Measurements from ENCODE around the gene SLC4A4. TPM values are rescaled to one million over a fixed set of nuclear protein-coding genes. Genes with fewer than 3 reads are reported as not detected.

SLC4A4 gene
- total and polyA plus RNA-seq, 2 donors (not counting 1 experiment from before 2014, with no cell fraction given), result 12.2 to 33.4 TPM

- no peak for DNase-seq (ENCODE audit: low read depth in 2 of 2)
- no peak overlapping the region for H2AFZ ChIP-seq (ENCODE audit: low read length)
- H4K20me1 ChIP-seq (ENCODE audit: control insufficient read depth, extremely low read depth, insufficient read depth, low read length), result no peaks in the 10 kb centered on the region
- no peaks in the 10 kb centered on the region for H3K4me1 ChIP-seq (ENCODE audit: control insufficient read depth, extremely low read depth, insufficient read depth, low read length)
- H3K27ac ChIP-seq (ENCODE audit: insufficient read depth, low read length), result no peak overlapping the region
- TF ChIP-seq EZH2 (IDR thresholded peaks at IDR 0.05; ENCODE audit: low read length, missing control alignments) (no peak), CTCF (conservative IDR thresholded peaks at IDR 0.05 in 1 of 2, IDR thresholded peaks at IDR 0.05 in 1 of 2; ENCODE audit: low read depth in 1 of 2, low read length in 2 of 2) (no peak)
- H3K36me3 ChIP-seq (ENCODE audit: control insufficient read depth, insufficient read depth, low read length), result no peaks in the 10 kb centered on the region
- no peaks in the 10 kb centered on the region for H3K27me3 ChIP-seq (ENCODE audit: control insufficient read depth, insufficient read depth, low read length)
- H3K4me3 ChIP-seq (replicated peaks in 1 of 4; ENCODE audit: control extremely low read depth in 1 of 4, insufficient read depth in 1 of 4, low read depth in 3 of 4, low read length in 4 of 4), result no peak overlapping the region
- no peaks in the 10 kb centered on the region for H3K9me3 ChIP-seq (ENCODE audit: control insufficient read depth, insufficient read depth, low read depth, low read length)
- no peak overlapping the region for H3K9ac ChIP-seq (ENCODE audit: insufficient read depth, low read length)
- H3K79me2 ChIP-seq (ENCODE audit: control insufficient read depth, insufficient read depth, low read length), result no peaks in the 10 kb centered on the region
- H3K4me2 ChIP-seq (ENCODE audit: extremely low read depth, insufficient read depth, low read length), result no peak overlapping the region
Measured at GRCh38 chr4:71426381-71427042, 87.7 kb downstream of the SLC4A4 start.

- no peak for DNase-seq (ENCODE audit: low read depth in 2 of 2)
- H4K20me1 ChIP-seq (ENCODE audit: control insufficient read depth, extremely low read depth, insufficient read depth, low read length), result no peaks in the 10 kb centered on the region
- H3K36me3 ChIP-seq (ENCODE audit: control insufficient read depth, insufficient read depth, low read length), result no peaks in the 10 kb centered on the region
- no peaks in the 10 kb centered on the region for H3K79me2 ChIP-seq (ENCODE audit: control insufficient read depth, insufficient read depth, low read length)
- no peaks in the 10 kb centered on the region for H3K27me3 ChIP-seq (ENCODE audit: control insufficient read depth, insufficient read depth, low read length)
- H3K9ac ChIP-seq (ENCODE audit: insufficient read depth, low read length), result no peak overlapping the region
- no peak overlapping the region for H2AFZ ChIP-seq (ENCODE audit: low read length)
- TF ChIP-seq CTCF (conservative IDR thresholded peaks at IDR 0.05 in 1 of 2, IDR thresholded peaks at IDR 0.05 in 1 of 2; ENCODE audit: low read depth in 1 of 2, low read length in 2 of 2), result no peak
- TF ChIP-seq EZH2 (IDR thresholded peaks at IDR 0.05; ENCODE audit: low read length, missing control alignments), result no peak
- no peak overlapping the region for H3K4me3 ChIP-seq (replicated peaks in 1 of 4; ENCODE audit: control extremely low read depth in 1 of 4, insufficient read depth in 1 of 4, low read depth in 3 of 4, low read length in 4 of 4)
- no peaks in the 10 kb centered on the region for H3K4me1 ChIP-seq (ENCODE audit: control insufficient read depth, extremely low read depth, insufficient read depth, low read length)
- no peak overlapping the region for H3K4me2 ChIP-seq (ENCODE audit: extremely low read depth, insufficient read depth, low read length)
- H3K27ac ChIP-seq (ENCODE audit: insufficient read depth, low read length), result no peak overlapping the region
- no peaks in the 10 kb centered on the region for H3K9me3 ChIP-seq (ENCODE audit: control insufficient read depth, insufficient read depth, low read depth, low read length)
Measured at GRCh38 chr4:71429106-71429505, 90.3 kb downstream of the SLC4A4 start.

- no peaks in the 10 kb centered on the region for H3K79me2 ChIP-seq (ENCODE audit: control insufficient read depth, insufficient read depth, low read length)
- no peak overlapping the region for H3K9ac ChIP-seq (ENCODE audit: insufficient read depth, low read length)
- DNase-seq (ENCODE audit: low read depth in 2 of 2), result no peak
- H3K4me2 ChIP-seq (ENCODE audit: extremely low read depth, insufficient read depth, low read length), result no peak overlapping the region
- no peaks in the 10 kb centered on the region for H3K4me1 ChIP-seq (ENCODE audit: control insufficient read depth, extremely low read depth, insufficient read depth, low read length)
- no peaks in the 10 kb centered on the region for H3K27me3 ChIP-seq (ENCODE audit: control insufficient read depth, insufficient read depth, low read length)
- no peaks in the 10 kb centered on the region for H3K36me3 ChIP-seq (ENCODE audit: control insufficient read depth, insufficient read depth, low read length)
- no peaks in the 10 kb centered on the region for H3K9me3 ChIP-seq (ENCODE audit: control insufficient read depth, insufficient read depth, low read depth, low read length)
- H3K27ac ChIP-seq (ENCODE audit: insufficient read depth, low read length), result no peak overlapping the region
- no peak for TF ChIP-seq EZH2 (IDR thresholded peaks at IDR 0.05; ENCODE audit: low read length, missing control alignments)
- TF ChIP-seq CTCF (conservative IDR thresholded peaks at IDR 0.05 in 1 of 2, IDR thresholded peaks at IDR 0.05 in 1 of 2; ENCODE audit: low read depth in 1 of 2, low read length in 2 of 2), result no peak
- H4K20me1 ChIP-seq (ENCODE audit: control insufficient read depth, extremely low read depth, insufficient read depth, low read length), result no peaks in the 10 kb centered on the region
- H3K4me3 ChIP-seq (replicated peaks in 1 of 4; ENCODE audit: control extremely low read depth in 1 of 4, insufficient read depth in 1 of 4, low read depth in 3 of 4, low read length in 4 of 4), result no peak overlapping the region
- H2AFZ ChIP-seq (ENCODE audit: low read length), result no peak overlapping the region
Measured at GRCh38 chr4:71429962-71430361, 91.1 kb downstream of the SLC4A4 start.

Measured in fibroblast of lung (primary cell).